Activated naive CD4-positive, alpha-beta T cell treated with anti-CD3 and anti-CD28 coated beads, Interleukin-2, amount 50 U/mL, for 24 hours (primary cell): ENCODE data around the gene ZNF410.
"Not testable (repeated sequence)": the region's sequence is repeated elsewhere in the genome, so short reads cannot be mapped to it uniquely, and the experiment has no call there.

Experiments used
- H3K27ac Mint-ChIP-seq: one replicate; pipeline ENCODE4 v1.8.0; 2021; ENCODE audit warnings: mild to moderate bottlenecking, mixed read lengths
- H3K27me3 Mint-ChIP-seq: one replicate; pipeline ENCODE4 v1.8.0; 2021; ENCODE audit warnings: mixed read lengths
- H3K36me3 Mint-ChIP-seq: one replicate; pipeline ENCODE4 v1.8.0; 2021; ENCODE audit warnings: mixed read lengths
- H3K4me1 Mint-ChIP-seq: one replicate; pipeline ENCODE4 v1.8.0; 2021; ENCODE audit warnings: mixed read lengths
- H3K4me3 Mint-ChIP-seq: one replicate; pipeline ENCODE4 v1.8.0; 2021; ENCODE audit warnings: mild to moderate bottlenecking, mixed read lengths
- H3K9me3 Mint-ChIP-seq: one replicate; pipeline ENCODE4 v1.8.0; 2021; ENCODE audit warnings: mixed read lengths

The ZNF410 gene

GRCh38 chr14:73873660-73874059, 13.0 kb upstream of the ZNF410 start:
- no peaks in the 10 kb centered on the region for H3K9me3 Mint-ChIP-seq
- H3K27ac Mint-ChIP-seq, result no peak overlapping the region
- no peak overlapping the region for H3K4me3 Mint-ChIP-seq
- H3K36me3 Mint-ChIP-seq, result peaks cover 2% of the 10 kb centered on the region
- H3K27me3 Mint-ChIP-seq, result no peaks in the 10 kb centered on the region
- no peaks in the 10 kb centered on the region for H3K4me1 Mint-ChIP-seq

GRCh38 chr14:73877790-73878189, 8.9 kb upstream of the ZNF410 start:
- Mint-ChIP-seq H3K36me3 (peaks cover 3% of the 10 kb centered on the region), H3K4me3 (no peak overlapping the region), H3K4me1 (no peaks in the 10 kb centered on the region), H3K27me3 (no peaks in the 10 kb centered on the region), H3K27ac (no peak overlapping the region), H3K9me3 (no peaks in the 10 kb centered on the region)

- no peaks in the 10 kb centered on the region for H3K4me1 Mint-ChIP-seq
- H3K4me3 Mint-ChIP-seq, result no peak overlapping the region
- no peaks in the 10 kb centered on the region for H3K9me3 Mint-ChIP-seq
- H3K27ac Mint-ChIP-seq, result no peak overlapping the region
- H3K27me3 Mint-ChIP-seq, result no peaks in the 10 kb centered on the region
- H3K36me3 Mint-ChIP-seq, result peaks cover 3% of the 10 kb centered on the region
Observed at GRCh38 chr14:73878436-73878835, 8.2 kb upstream of the ZNF410 start.

- H3K4me1 Mint-ChIP-seq, result no peaks in the 10 kb centered on the region
- no peak overlapping the region for H3K27ac Mint-ChIP-seq
- no peak overlapping the region for H3K4me3 Mint-ChIP-seq
- H3K9me3 Mint-ChIP-seq, result no peaks in the 10 kb centered on the region
- no peaks in the 10 kb centered on the region for H3K27me3 Mint-ChIP-seq
- peaks cover 1% of the 10 kb centered on the region for H3K36me3 Mint-ChIP-seq
Observed at GRCh38 chr14:73879027-73879426, 7.6 kb upstream of the ZNF410 start.

- peaks cover 45% of the 10 kb centered on the region for H3K4me1 Mint-ChIP-seq
- no peaks in the 10 kb centered on the region for H3K9me3 Mint-ChIP-seq
- H3K27ac Mint-ChIP-seq, result no peak overlapping the region
- H3K27me3 Mint-ChIP-seq, result no peaks in the 10 kb centered on the region
- H3K36me3 Mint-ChIP-seq, result peaks cover 4% of the 10 kb centered on the region
- peak overlapping the region; percentile 89 for H3K4me3 Mint-ChIP-seq
Observed at GRCh38 chr14:73884438-73885190, 2.0 kb upstream of the ZNF410 start.

- H3K4me3 Mint-ChIP-seq, result peak overlapping the region; percentile 89
- peaks cover 7% of the 10 kb centered on the region for H3K36me3 Mint-ChIP-seq
- peaks cover 57% of the 10 kb centered on the region for H3K4me1 Mint-ChIP-seq
- peak overlapping the region; percentile 95 for H3K27ac Mint-ChIP-seq
- H3K9me3 Mint-ChIP-seq, result no peaks in the 10 kb centered on the region
- no peaks in the 10 kb centered on the region for H3K27me3 Mint-ChIP-seq
Observed at GRCh38 chr14:73887318-73887616, 608 bp downstream of the ZNF410 start.

GRCh38 chr14:73887694-73888459, 1.2 kb downstream of the ZNF410 start:
- Mint-ChIP-seq H3K9me3 (no peaks in the 10 kb centered on the region), H3K36me3 (peaks cover 7% of the 10 kb centered on the region), H3K27ac (peak overlapping the region; percentile 95), H3K4me3 (peak overlapping the region; percentile 89), H3K27me3 (no peaks in the 10 kb centered on the region), H3K4me1 (peaks cover 57% of the 10 kb centered on the region)

GRCh38 chr14:73888460-73888725, 1.7 kb downstream of the ZNF410 start:
- H3K27ac Mint-ChIP-seq, result peak overlapping the region; percentile 95
- peaks cover 7% of the 10 kb centered on the region for H3K36me3 Mint-ChIP-seq
- H3K27me3 Mint-ChIP-seq, result no peaks in the 10 kb centered on the region
- H3K4me1 Mint-ChIP-seq, result peaks cover 57% of the 10 kb centered on the region
- no peaks in the 10 kb centered on the region for H3K9me3 Mint-ChIP-seq
- H3K4me3 Mint-ChIP-seq, result peak overlapping the region; percentile 89

GRCh38 chr14:73888971-73889370, 2.3 kb downstream of the ZNF410 start:
- Mint-ChIP-seq H3K36me3 (peaks cover 11% of the 10 kb centered on the region), H3K27ac (peak overlapping the region; percentile 7), H3K9me3 (no peaks in the 10 kb centered on the region), H3K4me3 (peak overlapping the region; percentile 89), H3K4me1 (peaks cover 57% of the 10 kb centered on the region), H3K27me3 (no peaks in the 10 kb centered on the region)

GRCh38 chr14:73889376-73889775, 2.7 kb downstream of the ZNF410 start:
- no peaks in the 10 kb centered on the region for H3K27me3 Mint-ChIP-seq
- peaks cover 57% of the 10 kb centered on the region for H3K4me1 Mint-ChIP-seq
- peaks cover 12% of the 10 kb centered on the region for H3K36me3 Mint-ChIP-seq
- peak overlapping the region; percentile 71 for H3K27ac Mint-ChIP-seq
- H3K9me3 Mint-ChIP-seq, result no peaks in the 10 kb centered on the region
- H3K4me3 Mint-ChIP-seq, result peak overlapping the region; percentile 51

GRCh38 chr14:73894180-73894687, 7.6 kb downstream of the ZNF410 start:
- not testable (repeated sequence) for H3K4me3 Mint-ChIP-seq, H3K9me3 Mint-ChIP-seq, H3K27me3 Mint-ChIP-seq
- Mint-ChIP-seq H3K4me1 (peaks cover 21% of the 10 kb centered on the region), H3K27ac (peak overlapping the region; percentile 15), H3K36me3 (peaks cover 22% of the 10 kb centered on the region)

GRCh38 chr14:73895939-73896338, 9.3 kb downstream of the ZNF410 start:
- peaks cover 19% of the 10 kb centered on the region for H3K36me3 Mint-ChIP-seq
- peaks cover 9% of the 10 kb centered on the region for H3K4me1 Mint-ChIP-seq
- H3K27me3 Mint-ChIP-seq, result no peaks in the 10 kb centered on the region
- no peaks in the 10 kb centered on the region for H3K9me3 Mint-ChIP-seq
- H3K4me3 Mint-ChIP-seq, result no peak overlapping the region
- H3K27ac Mint-ChIP-seq, result no peak overlapping the region

GRCh38 chr14:73896521-73896920, 9.9 kb downstream of the ZNF410 start:
- Mint-ChIP-seq H3K36me3 (peaks cover 19% of the 10 kb centered on the region), H3K4me1 (peaks cover 9% of the 10 kb centered on the region), H3K27me3 (no peaks in the 10 kb centered on the region), H3K9me3 (no peaks in the 10 kb centered on the region), H3K4me3 (no peak overlapping the region), H3K27ac (peak overlapping the region; percentile 42)

GRCh38 chr14:73903028-73903427, 16.4 kb downstream of the ZNF410 start:
- Mint-ChIP-seq H3K4me3 (no peak overlapping the region), H3K36me3 (peaks cover 14% of the 10 kb centered on the region), H3K27me3 (no peaks in the 10 kb centered on the region), H3K4me1 (no peaks in the 10 kb centered on the region), H3K27ac (no peak overlapping the region), H3K9me3 (no peaks in the 10 kb centered on the region)

GRCh38 chr14:73909681-73910080, 23.0 kb downstream of the ZNF410 start:
- H3K9me3 Mint-ChIP-seq, result peaks cover 6% of the 10 kb centered on the region
- H3K36me3 Mint-ChIP-seq, result peaks cover 52% of the 10 kb centered on the region
- H3K4me3 Mint-ChIP-seq, result no peak overlapping the region
- peak overlapping the region; percentile 53 for H3K27ac Mint-ChIP-seq
- H3K27me3 Mint-ChIP-seq, result no peaks in the 10 kb centered on the region
- H3K4me1 Mint-ChIP-seq, result peaks cover 12% of the 10 kb centered on the region

GRCh38 chr14:73913256-73913655, 26.6 kb downstream of the ZNF410 start:
- Mint-ChIP-seq H3K4me3 (no peak overlapping the region), H3K27me3 (no peaks in the 10 kb centered on the region), H3K9me3 (peaks cover 6% of the 10 kb centered on the region), H3K4me1 (peaks cover 12% of the 10 kb centered on the region), H3K36me3 (peaks cover 42% of the 10 kb centered on the region), H3K27ac (no peak overlapping the region)
